Bronchial epithelial cell (primary cell): ENCODE results near the gene ANKS4B. TPM values are rescaled to one million over a fixed set of nuclear protein-coding genes. Genes with fewer than 3 reads are reported as not detected.
"Not testable (repeated sequence)": the region's sequence is repeated elsewhere in the genome, so short reads cannot be mapped to it uniquely, and the experiment has no call there.

Source experiments
- DNase-seq: peaks from one replicate; pipeline ENCODE4 v3.0.0-alpha.2; 2010; ENCODE audit warnings: low read depth
- FAIRE-seq: peaks from 2 replicates; lab custom pipeline; 2011; peaks lifted over from hg19 to GRCh38; lab: Jason Lieb, UNC
- H3K27me3 ChIP-seq: 2 replicates; pipeline ENCODE4 v1.5.1; 2011; ENCODE audit warnings: low read length; ENCODE audit not compliant: control insufficient read depth, insufficient read depth
- H3K36me3 ChIP-seq: 2 replicates; pipeline ENCODE4 v1.5.1; 2011; ENCODE audit warnings: low read length; ENCODE audit not compliant: control insufficient read depth, insufficient read depth
- H3K4me3 ChIP-seq: 2 replicates; pipeline ENCODE4 v1.5.1; 2011; ENCODE audit warnings: mild to moderate bottlenecking, low read depth, low read length, control low read depth
- total RNA-seq: library from RNA; depleted of rRNA; stranded (reverse); fragments of >200 nt; gene quantifications from 2 replicates; pipeline ENCODE4 v1.2.1, GENCODE V29; 2014
- TF ChIP-seq, protein P1 (sequence below): IDR thresholded peaks from 2 replicates; pipeline ENCODE4 v1.5.1; 2011; ENCODE audit warnings: mild to moderate bottlenecking, moderate library complexity, low read length, control low read depth, inconsistent platforms; ENCODE audit not compliant: insufficient read depth, severe bottlenecking

ANKS4B gene
- total RNA-seq, 1 donor from 2014 or later = not detected

- FAIRE-seq (no peak), DNase-seq (no peak)
- TF ChIP-seq, protein P1, sequence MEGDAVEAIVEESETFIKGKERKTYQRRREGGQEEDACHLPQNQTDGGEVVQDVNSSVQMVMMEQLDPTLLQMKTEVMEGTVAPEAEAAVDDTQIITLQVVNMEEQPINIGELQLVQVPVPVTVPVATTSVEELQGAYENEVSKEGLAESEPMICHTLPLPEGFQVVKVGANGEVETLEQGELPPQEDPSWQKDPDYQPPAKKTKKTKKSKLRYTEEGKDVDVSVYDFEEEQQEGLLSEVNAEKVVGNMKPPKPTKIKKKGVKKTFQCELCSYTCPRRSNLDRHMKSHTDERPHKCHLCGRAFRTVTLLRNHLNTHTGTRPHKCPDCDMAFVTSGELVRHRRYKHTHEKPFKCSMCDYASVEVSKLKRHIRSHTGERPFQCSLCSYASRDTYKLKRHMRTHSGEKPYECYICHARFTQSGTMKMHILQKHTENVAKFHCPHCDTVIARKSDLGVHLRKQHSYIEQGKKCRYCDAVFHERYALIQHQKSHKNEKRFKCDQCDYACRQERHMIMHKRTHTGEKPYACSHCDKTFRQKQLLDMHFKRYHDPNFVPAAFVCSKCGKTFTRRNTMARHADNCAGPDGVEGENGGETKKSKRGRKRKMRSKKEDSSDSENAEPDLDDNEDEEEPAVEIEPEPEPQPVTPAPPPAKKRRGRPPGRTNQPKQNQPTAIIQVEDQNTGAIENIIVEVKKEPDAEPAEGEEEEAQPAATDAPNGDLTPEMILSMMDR = no peak
- H3K4me3 ChIP-seq = no peak overlapping the region
- H3K27me3 ChIP-seq = no peaks in the 10 kb centered on the region
- no peaks in the 10 kb centered on the region for H3K36me3 ChIP-seq
These were observed 44.2 kb upstream of the ANKS4B start for GRCh38 chr16:21189311-21189710.

DNA sequence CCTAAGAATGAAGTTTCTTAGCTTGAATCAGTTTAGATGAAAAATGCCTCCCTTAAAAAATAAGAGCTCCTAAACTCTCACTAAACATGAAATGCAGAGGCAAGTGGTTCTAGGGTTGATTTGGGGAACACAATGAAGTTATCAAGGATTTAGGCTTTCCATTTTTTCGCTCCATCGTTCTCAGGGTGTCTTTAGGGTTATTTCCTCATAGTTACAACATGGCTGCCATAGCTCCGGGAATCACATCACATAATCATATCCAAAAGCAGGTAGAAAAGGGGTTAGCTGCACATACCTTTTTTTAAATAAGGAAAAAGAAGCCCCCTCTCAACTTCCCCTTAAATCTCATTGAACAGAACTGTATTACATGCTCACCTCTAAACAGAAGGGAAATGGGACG lies 43.5 kb upstream of the ANKS4B start:
- TF ChIP-seq, protein P1 = no peak
- Histone ChIP-seq H3K36me3 (no peaks in the 10 kb centered on the region), H3K27me3 (no peaks in the 10 kb centered on the region), H3K4me3 (no peak overlapping the region)
- DNase-seq (no peak), FAIRE-seq (no peak)

DNA sequence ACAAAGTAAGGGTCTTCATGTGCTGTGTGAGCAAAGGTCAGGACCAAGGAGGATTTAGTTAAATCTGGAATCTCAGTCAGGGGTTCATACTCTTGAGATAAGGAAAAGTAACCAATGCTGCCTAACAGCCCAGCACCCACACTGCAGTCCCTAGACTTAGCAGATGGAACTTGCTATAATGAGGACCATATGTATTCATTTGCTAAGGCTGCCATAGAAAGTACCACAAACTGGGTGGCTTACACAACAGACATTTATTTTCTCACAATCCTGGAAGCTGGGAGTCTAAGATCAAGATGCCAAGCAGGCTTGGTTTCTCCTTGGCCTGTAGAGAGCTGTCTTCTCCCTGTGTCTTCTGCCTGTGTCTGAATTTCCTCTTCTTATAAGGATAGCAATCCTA lies 42.9 kb upstream of the ANKS4B start:
- TF ChIP-seq, protein P1 = no peak
- FAIRE-seq = no peak
- Histone ChIP-seq H3K36me3 (no peaks in the 10 kb centered on the region), H3K27me3 (no peaks in the 10 kb centered on the region), H3K4me3 (no peak overlapping the region)
- DNase-seq = no peak

DNA sequence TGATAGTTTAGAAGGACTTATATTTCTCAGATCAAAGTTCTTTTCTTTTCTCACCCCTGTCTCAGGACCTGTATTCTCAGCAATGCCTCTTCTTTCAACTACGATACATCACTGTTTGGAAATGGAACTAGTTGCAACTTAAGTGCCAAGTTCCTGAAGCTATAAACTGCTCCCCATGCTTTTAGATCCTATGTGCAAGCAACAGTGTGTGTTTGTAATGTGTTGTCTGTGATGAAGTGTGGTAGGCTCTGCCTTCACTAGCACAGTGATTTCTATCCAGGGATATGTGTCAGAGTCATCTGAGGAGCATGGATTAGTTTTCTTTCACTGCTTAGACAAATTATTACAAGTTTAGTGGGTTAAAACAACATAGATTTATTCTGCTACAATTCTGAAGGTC lies 40.5 kb upstream of the ANKS4B start:
- FAIRE-seq = no peak
- TF ChIP-seq, protein P1 = no peak
- DNase-seq = no peak
- Histone ChIP-seq H3K36me3 (no peaks in the 10 kb centered on the region), H3K4me3 (no peak overlapping the region), H3K27me3 (no peaks in the 10 kb centered on the region)

DNA sequence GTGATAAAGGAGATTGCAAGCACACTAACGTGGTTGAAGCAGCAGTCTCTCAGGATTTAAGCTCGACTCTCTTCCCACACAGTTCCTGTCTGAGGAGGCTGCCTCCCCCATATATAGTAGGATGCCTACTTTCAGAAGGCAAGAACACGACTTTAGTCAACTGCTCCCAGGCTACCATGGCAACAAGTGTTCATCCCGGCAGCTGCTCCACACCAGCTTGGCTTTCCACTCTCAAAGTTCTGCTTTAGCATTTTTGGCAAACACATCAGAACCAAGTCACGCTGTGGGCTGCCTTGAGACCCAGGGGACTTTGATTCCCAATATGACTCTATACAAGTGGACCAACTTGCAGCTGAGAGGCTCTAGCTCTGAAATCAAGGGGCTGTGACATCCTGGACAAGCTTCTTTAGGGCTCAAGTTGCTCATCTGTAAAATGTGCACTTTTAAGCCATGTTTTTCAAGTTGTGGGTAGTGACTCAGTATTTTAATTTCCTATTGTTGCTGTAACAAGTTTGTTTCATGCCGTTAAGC lies 38.7 kb upstream of the ANKS4B start:
- FAIRE-seq (no peak), DNase-seq (peak; percentile 13)
- Histone ChIP-seq H3K36me3 (no peaks in the 10 kb centered on the region), H3K4me3 (no peak overlapping the region), H3K27me3 (no peaks in the 10 kb centered on the region)
- TF ChIP-seq, protein P1 = no peak

DNA sequence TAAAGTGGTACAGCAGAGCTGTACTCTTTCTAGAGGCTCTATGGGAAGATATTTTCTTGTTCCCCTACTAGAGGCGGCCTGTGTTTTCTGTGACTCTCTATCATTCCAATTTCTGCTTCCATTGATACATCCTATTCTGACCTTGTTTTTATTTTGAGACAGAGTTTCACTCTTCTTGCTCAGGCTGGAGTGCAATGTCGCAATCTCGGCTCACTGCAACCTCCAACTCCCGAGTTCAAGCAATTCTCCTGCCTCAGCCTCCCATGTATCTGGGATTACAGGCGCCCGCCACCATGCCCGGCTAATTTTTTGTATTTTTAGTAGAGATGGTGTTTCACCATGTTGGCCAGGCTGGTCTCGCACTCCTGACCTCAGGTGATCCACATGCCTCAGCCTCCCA lies 38.2 kb upstream of the ANKS4B start:
- not testable (repeated sequence) for H3K27me3 ChIP-seq, FAIRE-seq

More for the DNA sequence above, 38.2 kb upstream of the ANKS4B start:
- H3K4me3 ChIP-seq, DNase-seq, H3K36me3 ChIP-seq: not testable (repeated sequence)
